HEK293T (cell line): ENCODE results near the gene ISM2.

Experiments
- ARNT ChIP-seq: fragments of 450-650 bp; IDR thresholded peaks from 2 replicates; pipeline ENCODE4 v1.6.1; 2017; ENCODE audit warnings: mild to moderate bottlenecking
- BHLHE40 ChIP-seq: fragments of 450-650 bp; IDR thresholded peaks from 2 replicates; pipeline ENCODE4 v1.6.1; 2016; ENCODE audit warnings: mild to moderate bottlenecking, moderate library complexity, borderline replicate concordance
- CTBP1 ChIP-seq: fragments of 450-650 bp; IDR thresholded peaks from 2 replicates; pipeline ENCODE4 v1.6.1; 2016; ENCODE audit warnings: borderline replicate concordance
- ELF4 ChIP-seq: fragments of 450-650 bp; IDR thresholded peaks from 2 replicates; pipeline ENCODE4 v1.6.1; 2017; ENCODE audit warnings: antibody characterized with exemption
- FOXK2 ChIP-seq: fragments of 450-650 bp; IDR thresholded peaks from 2 replicates; pipeline ENCODE4 v1.6.1; 2016; ENCODE audit warnings: mild to moderate bottlenecking
- FOXM1 ChIP-seq: fragments of 450-650 bp; IDR thresholded peaks from 2 replicates; pipeline ENCODE4 v1.6.1; 2017; ENCODE audit warnings: mild to moderate bottlenecking, borderline replicate concordance
- HDGF ChIP-seq: fragments of 450-650 bp; IDR thresholded peaks from 2 replicates; pipeline ENCODE4 v1.6.1; 2017; ENCODE audit warnings: antibody characterized with exemption, borderline replicate concordance
- L3MBTL2 ChIP-seq: fragments of 450-650 bp; conservative IDR thresholded peaks from 2 replicates; pipeline ENCODE4 v1.6.1; 2016; ENCODE audit warnings: mild to moderate bottlenecking
- LEF1 ChIP-seq: fragments of 450-650 bp; IDR thresholded peaks from 2 replicates; pipeline ENCODE4 v1.6.1; 2017; ENCODE audit warnings: mild to moderate bottlenecking, borderline replicate concordance
- PKNOX1 ChIP-seq: fragments of 450-650 bp; IDR thresholded peaks from 2 replicates; pipeline ENCODE4 v1.6.1; 2016
- SP1 ChIP-seq: fragments of 450-650 bp; IDR thresholded peaks from 2 replicates; pipeline ENCODE4 v1.6.1; 2017
- SUZ12 ChIP-seq: fragments of 450-650 bp; IDR thresholded peaks from 2 replicates; pipeline ENCODE4 v1.6.1; 2016; ENCODE audit warnings: mild to moderate bottlenecking
- TARDBP ChIP-seq: fragments of 450-650 bp; IDR thresholded peaks from 2 replicates; pipeline ENCODE4 v1.6.1; 2016
- ZNF384 ChIP-seq: fragments of 450-650 bp; IDR thresholded peaks from 2 replicates; pipeline ENCODE4 v1.6.1; 2016

- TF ChIP-seq FOXM1 = no peak
- TF ChIP-seq FOXK2 = no peak
- TF ChIP-seq CTBP1 = no peak
- TF ChIP-seq LEF1 = no peak
- TF ChIP-seq SUZ12 = no peak
- no peak for TF ChIP-seq TARDBP
- TF ChIP-seq ELF4 = no peak
- no peak for TF ChIP-seq L3MBTL2
- no peak for TF ChIP-seq HDGF
- TF ChIP-seq SP1 = no peak
- no peak for TF ChIP-seq BHLHE40
- no peak for TF ChIP-seq PKNOX1
- no peak for TF ChIP-seq ARNT
- no peak for TF ChIP-seq ZNF384
Observed at GRCh38 chr14:77457115-77457521, 41.5 kb downstream of the ISM2 start.
